PFSK-1 (cell line): ENCODE measurements around the gene OR6C70.

Source experiments
- FOXP2 ChIP-seq: optimal IDR thresholded peaks from 2 replicates; pipeline ENCODE3; 2011; ENCODE audit warnings: borderline replicate concordance, control low read depth, inconsistent platforms; ENCODE audit not compliant: insufficient read depth; ENCODE audit errors: extremely low read length, extremely low read depth
- POLR2AphosphoS5 ChIP-seq: IDR thresholded peaks from 2 replicates; pipeline ENCODE4 v1.6.1; 2012; ENCODE audit warnings: low read depth, mild to moderate bottlenecking, control low read depth, low read length, moderate library complexity
- REST ChIP-seq, 2 experiments: IDR thresholded peaks; 2 replicates each; pipeline versions ENCODE4 v1.6.1 to v1.8.0; 2011 to 2012; ENCODE audit warnings: low read depth in 2 of 2, low read length in 2 of 2, control low read depth in 1 of 2, inconsistent platforms in 1 of 2, mild to moderate bottlenecking in 1 of 2, moderate library complexity in 1 of 2; ENCODE audit not compliant: insufficient read depth in 1 of 2
- SIN3A ChIP-seq: IDR thresholded peaks from 2 replicates; pipeline ENCODE4 v1.6.1; 2012; ENCODE audit warnings: mild to moderate bottlenecking, low read length, moderate library complexity, borderline replicate concordance; ENCODE audit not compliant: insufficient read depth
- TAF1 ChIP-seq: IDR thresholded peaks from 2 replicates; pipeline ENCODE4 v1.6.1; 2012; ENCODE audit warnings: low read length, control low read depth, borderline replicate concordance; ENCODE audit not compliant: insufficient read depth

OR6C70 gene

GRCh38 chr12:55499810-55500252 is 29.9 kb upstream of the OR6C70 start:
- TF ChIP-seq SIN3A (no peak), FOXP2 (no peak), TAF1 (no peak), POLR2AphosphoS5 (no peak), REST (IDR thresholded peaks at IDR 0.05; ENCODE audit: insufficient read depth in 1 of 2, low read depth in 2 of 2, low read length in 2 of 2) (no peak)

- TF ChIP-seq POLR2AphosphoS5, result no peak
- no peak for TF ChIP-seq SIN3A
- TF ChIP-seq REST (IDR thresholded peaks at IDR 0.05; ENCODE audit: insufficient read depth in 1 of 2, low read depth in 2 of 2, low read length in 2 of 2), result no peak
- no peak for TF ChIP-seq TAF1
- TF ChIP-seq FOXP2, result no peak
Measured at GRCh38 chr12:55499231-55499630, 29.3 kb upstream of the OR6C70 start.

- TF ChIP-seq REST (IDR thresholded peaks at IDR 0.05; ENCODE audit: insufficient read depth in 1 of 2, low read depth in 2 of 2, low read length in 2 of 2) (no peak), TAF1 (no peak), SIN3A (no peak), FOXP2 (no peak), POLR2AphosphoS5 (no peak)
Measured at GRCh38 chr12:55495490-55495889, 25.6 kb upstream of the OR6C70 start.

GRCh38 chr12:55492078-55492477 is 22.1 kb upstream of the OR6C70 start, which contains the start of gene OR6C68:
Gene OR6C68, plus strand, starts transcription at chr12:55492378. Its CDS starts 0 bp downstream, at chr12:55492378.
- TF ChIP-seq POLR2AphosphoS5 (no peak), FOXP2 (no peak), TAF1 (no peak), SIN3A (no peak), REST (IDR thresholded peaks at IDR 0.05; ENCODE audit: insufficient read depth in 1 of 2, low read depth in 2 of 2, low read length in 2 of 2) (no peak)

- no peak for TF ChIP-seq SIN3A
- TF ChIP-seq FOXP2, result no peak
- no peak for TF ChIP-seq POLR2AphosphoS5
- no peak for TF ChIP-seq REST (IDR thresholded peaks at IDR 0.05; ENCODE audit: insufficient read depth in 1 of 2, low read depth in 2 of 2, low read length in 2 of 2)
- no peak for TF ChIP-seq TAF1
Measured at GRCh38 chr12:55472264-55472663, 2.3 kb upstream of the OR6C70 start.
